Trophoblast cell (in vitro differentiated cells and primary cell): ENCODE results near the gene PLEKHM2.
A peak's percentile ranks its signal among the peaks of the same experiment; 100 is the strongest.

Source experiments
- DNase-seq, 2 donors: peaks; one replicate each; pipeline ENCODE4 v3.0.0-alpha.2; 2016
- H2AFZ ChIP-seq: 2 replicates; pipeline ENCODE4 v1.6.1; 2013; ENCODE audit warnings: low read length, moderate library complexity, mild to moderate bottlenecking; ENCODE audit not compliant: insufficient read depth, poor library complexity
- H2AK5ac ChIP-seq: 2 replicates; pipeline ENCODE4 v1.6.1; 2013; ENCODE audit warnings: mild to moderate bottlenecking, low read length
- H2BK120ac ChIP-seq: 2 replicates; pipeline ENCODE4 v1.6.1; 2013; ENCODE audit warnings: low read length, mild to moderate bottlenecking, moderate library complexity; ENCODE audit not compliant: insufficient read depth, poor library complexity
- H2BK12ac ChIP-seq: 2 replicates; pipeline ENCODE4 v1.6.1; 2013; ENCODE audit warnings: mild to moderate bottlenecking, low read length, moderate library complexity
- H2BK5ac ChIP-seq: 2 replicates; pipeline ENCODE4 v1.6.1; 2013; ENCODE audit warnings: low read length, low read depth, moderate library complexity, mild to moderate bottlenecking; ENCODE audit not compliant: poor library complexity
- H3K14ac ChIP-seq: 2 replicates; pipeline ENCODE4 v1.6.1; 2013; ENCODE audit warnings: mild to moderate bottlenecking, low read length
- H3K18ac ChIP-seq: 2 replicates; pipeline ENCODE4 v1.6.1; 2013; ENCODE audit warnings: mild to moderate bottlenecking, low read length
- H3K23ac ChIP-seq: 2 replicates; pipeline ENCODE4 v1.6.1; 2013; ENCODE audit warnings: low read length
- H3K27ac ChIP-seq: 2 replicates; pipeline ENCODE4 v1.5.1; 2013; ENCODE audit warnings: low read depth, mild to moderate bottlenecking, inconsistent platforms, low read length, moderate library complexity
- H3K27me3 ChIP-seq: 2 replicates; pipeline ENCODE4 v1.6.1; 2013; ENCODE audit warnings: inconsistent platforms, mild to moderate bottlenecking, low read length, moderate library complexity; ENCODE audit not compliant: insufficient read depth
- H3K36me3 ChIP-seq, 2 experiments: 1 replicate in 1 of 2; 2 replicates in 1 of 2; pipeline ENCODE4 v1.6.1; 2013; ENCODE audit warnings: low read length in 2 of 2, mild to moderate bottlenecking in 2 of 2, moderate library complexity in 1 of 2; ENCODE audit not compliant: insufficient read depth in 2 of 2, control insufficient read depth in 1 of 2
- H3K4ac ChIP-seq: 2 replicates; pipeline ENCODE4 v1.6.1; 2013; ENCODE audit warnings: low read depth, mild to moderate bottlenecking, low read length, moderate library complexity
- H3K4me1 ChIP-seq, 2 experiments: 1 replicate in 1 of 2; 2 replicates in 1 of 2; pipeline ENCODE4 v1.6.1; 2013; ENCODE audit warnings: low read length in 2 of 2, mild to moderate bottlenecking in 2 of 2, moderate library complexity in 1 of 2; ENCODE audit not compliant: insufficient read depth in 2 of 2, control insufficient read depth in 1 of 2
- H3K4me2 ChIP-seq: 2 replicates; pipeline ENCODE4 v1.6.1; 2013; ENCODE audit warnings: inconsistent platforms, mild to moderate bottlenecking, low read length, moderate library complexity
- H3K4me3 ChIP-seq: 2 replicates; pipeline ENCODE4 v1.5.1; 2013; ENCODE audit warnings: mild to moderate bottlenecking, low read depth, low read length, inconsistent platforms
- H3K79me1 ChIP-seq: one replicate; pipeline ENCODE4 v1.6.1; 2013; ENCODE audit warnings: low read length
- H3K79me2 ChIP-seq: 2 replicates; pipeline ENCODE4 v1.6.1; 2013; ENCODE audit warnings: low read length, mild to moderate bottlenecking; ENCODE audit not compliant: control insufficient read depth, insufficient read depth, poor library complexity
- H3K9ac ChIP-seq: 2 replicates; pipeline ENCODE4 v1.6.1; 2013; ENCODE audit warnings: mild to moderate bottlenecking, low read length
- H3K9me3 ChIP-seq: 2 replicates; pipeline ENCODE4 v1.6.1; 2013; ENCODE audit warnings: low read depth, mild to moderate bottlenecking, control low read depth, inconsistent platforms, low read length; ENCODE audit not compliant: insufficient read depth
- H4K12ac ChIP-seq: 2 replicates; pipeline ENCODE4 v1.6.1; 2013; ENCODE audit warnings: low read depth, mild to moderate bottlenecking, low read length, moderate library complexity
- H4K8ac ChIP-seq: 2 replicates; pipeline ENCODE4 v1.6.1; 2013; ENCODE audit warnings: low read depth, mild to moderate bottlenecking, low read length, moderate library complexity
- H4K91ac ChIP-seq: one replicate; pipeline ENCODE4 v1.6.1; 2013; ENCODE audit warnings: low read depth, mild to moderate bottlenecking, low read length, moderate library complexity
- WGBS: extraction: QIAGEN DNeasy Blood & Tissue Kit; methylation state at CpG from one replicate; pipeline ENCODE4 v1.1.7; 2013; ENCODE audit warnings: missing lambda C conversion rate; ENCODE audit not compliant: insufficient read length, insufficient coverage; ENCODE audit errors: extremely low coverage; 5-methylcytosine and 5-hydroxymethylcytosine counted together

Gene PLEKHM2

GRCh38 chr1:15733218-15733725 is 49.2 kb downstream of the PLEKHM2 start:
- DNase-seq = no peak

GRCh38 chr1:15733726-15734226 is 49.7 kb downstream of the PLEKHM2 start:
- Histone ChIP-seq H2AK5ac (peak overlapping the region; percentile 44), H3K27me3 (no peaks in the 10 kb centered on the region), H3K23ac (no peak overlapping the region), H4K91ac (peak overlapping the region; percentile 3), H3K4ac (no peak overlapping the region), H2BK5ac (no peak overlapping the region), H3K27ac (no peak overlapping the region), H3K4me2 (no peak overlapping the region), H3K9ac (no peak overlapping the region), H3K4me3 (no peak overlapping the region), H3K36me3 (peaks cover 53 to 56% of the 10 kb centered on the region in 2 experiments), H3K18ac (no peak overlapping the region), H2AFZ (no peak overlapping the region), H3K14ac (peak overlapping the region; percentile 13), H4K12ac (no peak overlapping the region), H3K4me1 (peaks cover 20 to 23% of the 10 kb centered on the region in 2 experiments), H3K79me2 (no peaks in the 10 kb centered on the region), H3K79me1 (peaks cover 9% of the 10 kb centered on the region), H2BK12ac (no peak overlapping the region), H4K8ac (no peak overlapping the region), H2BK120ac (no peak overlapping the region), H3K9me3 (peaks cover 2% of the 10 kb centered on the region)
- DNase-seq = no peak
- WGBS = no CpG with 5 or more reads among the region's 27 CpGs

More at GRCh38 chr1:15733218-15733725, 49.2 kb downstream of the PLEKHM2 start:
- Histone ChIP-seq H3K4me3 (no peak overlapping the region), H3K14ac (no peak overlapping the region), H2AK5ac (no peak overlapping the region), H4K91ac (no peak overlapping the region), H3K4me2 (no peak overlapping the region), H3K23ac (no peak overlapping the region), H3K36me3 (peaks cover 58 to 61% of the 10 kb centered on the region in 2 experiments), H3K27me3 (no peaks in the 10 kb centered on the region), H2BK120ac (no peak overlapping the region), H3K79me1 (peaks cover 9% of the 10 kb centered on the region), H3K9ac (no peak overlapping the region), H2AFZ (no peak overlapping the region), H3K9me3 (peaks cover 2% of the 10 kb centered on the region), H3K18ac (no peak overlapping the region), H3K27ac (no peak overlapping the region), H4K8ac (no peak overlapping the region), H2BK5ac (no peak overlapping the region), H3K79me2 (no peaks in the 10 kb centered on the region), H4K12ac (no peak overlapping the region), H2BK12ac (no peak overlapping the region), H3K4me1 (peaks cover 20 to 23% of the 10 kb centered on the region in 2 experiments), H3K4ac (no peak overlapping the region)
- whole genome bisulfite sequencing = no CpG with 5 or more reads among the region's 11 CpGs

GRCh38 chr1:15734296-15734695 is 50.2 kb downstream of the PLEKHM2 start:
- H3K9me3 ChIP-seq = peaks cover 2% of the 10 kb centered on the region
- no peak overlapping the region for H3K9ac ChIP-seq
- H2BK5ac ChIP-seq = no peak overlapping the region
- no peak overlapping the region for H3K23ac ChIP-seq
- no peaks in the 10 kb centered on the region for H3K79me2 ChIP-seq
- H3K36me3 ChIP-seq = peaks cover 48 to 51% of the 10 kb centered on the region in 2 experiments
- no peak overlapping the region for H3K4me2 ChIP-seq
- H3K14ac ChIP-seq = peak overlapping the region; percentile 7
- DNase-seq = no peak
- peak overlapping the region; percentile 13 for H3K18ac ChIP-seq
- no peak overlapping the region for H4K12ac ChIP-seq
- H3K4ac ChIP-seq = no peak overlapping the region
- H3K27ac ChIP-seq = no peak overlapping the region
- H2BK120ac ChIP-seq = peak overlapping the region; percentile 1
- peaks cover 9% of the 10 kb centered on the region for H3K79me1 ChIP-seq
- H2AK5ac ChIP-seq = no peak overlapping the region
- H4K8ac ChIP-seq = no peak overlapping the region
- peaks cover 20 to 23% of the 10 kb centered on the region in 2 experiments for H3K4me1 ChIP-seq
- H2AFZ ChIP-seq = no peak overlapping the region
- no peaks in the 10 kb centered on the region for H3K27me3 ChIP-seq
- H3K4me3 ChIP-seq = no peak overlapping the region
- H4K91ac ChIP-seq = peak overlapping the region; percentile 3
- WGBS = no CpG with 5 or more reads among the region's 13 CpGs
- no peak overlapping the region for H2BK12ac ChIP-seq

GRCh38 chr1:15734901-15735300 is 50.8 kb downstream of the PLEKHM2 start:
- H3K79me2 ChIP-seq = no peaks in the 10 kb centered on the region
- H3K9me3 ChIP-seq = peaks cover 2% of the 10 kb centered on the region
- no peak overlapping the region for H3K9ac ChIP-seq
- no CpG with 5 or more reads among the region's 17 CpGs for WGBS
- H3K27me3 ChIP-seq = no peaks in the 10 kb centered on the region
- H4K91ac ChIP-seq = no peak overlapping the region
- H2AFZ ChIP-seq = no peak overlapping the region
- no peak overlapping the region for H3K14ac ChIP-seq
- H3K27ac ChIP-seq = no peak overlapping the region
- no peak overlapping the region for H2AK5ac ChIP-seq
- H2BK120ac ChIP-seq = no peak overlapping the region
- H3K36me3 ChIP-seq = peaks cover 42 to 46% of the 10 kb centered on the region in 2 experiments
- peaks cover 9% of the 10 kb centered on the region for H3K79me1 ChIP-seq
- peaks cover 20 to 23% of the 10 kb centered on the region in 2 experiments for H3K4me1 ChIP-seq
- no peak overlapping the region for H3K18ac ChIP-seq
- no peak overlapping the region for H4K8ac ChIP-seq
- H2BK5ac ChIP-seq = peak overlapping the region; percentile 3
- H3K4me2 ChIP-seq = no peak overlapping the region
- H3K23ac ChIP-seq = no peak overlapping the region
- H3K4ac ChIP-seq = no peak overlapping the region
- no peak overlapping the region for H4K12ac ChIP-seq
- no peak overlapping the region for H3K4me3 ChIP-seq
- no peak overlapping the region for H2BK12ac ChIP-seq
- DNase-seq = peak; percentile 92 to 94
